MV-4-11 (cell line): ENCODE data around the gene SFT2D2.

Source experiments
- DNase-seq: peaks from one replicate; lab custom pipeline; 2025; lab: John Stamatoyannopoulos, UW

Gene SFT2D2

GRCh38 chr1:168266644-168267186 is 40.9 kb downstream of the SFT2D2 start:
- DNase-seq, result no peak

GRCh38 chr1:168271636-168272035 is 45.8 kb downstream of the SFT2D2 start:
- DNase-seq, result no peak

GRCh38 chr1:168273575-168273974 is 47.8 kb downstream of the SFT2D2 start:
- DNase-seq, result no peak

- no peak for DNase-seq
Measured at GRCh38 chr1:168279253-168279652, 53.4 kb downstream of the SFT2D2 start.

GRCh38 chr1:168280296-168280927 is 54.6 kb downstream of the SFT2D2 start, which contains the start of gene TBX19:
Gene TBX19 (plus strand): TSS chr1:168280877. CDS start chr1:168281091, 214 bp downstream.
- no peak for DNase-seq

GRCh38 chr1:168281603-168282325 is 56.0 kb downstream of the SFT2D2 start:
- no peak for DNase-seq

- no peak for DNase-seq
Measured at GRCh38 chr1:168285521-168285790, 59.7 kb downstream of the SFT2D2 start.

GRCh38 chr1:168285971-168286927 is 60.4 kb downstream of the SFT2D2 start:
- DNase-seq, result no peak

GRCh38 chr1:168287237-168287664 is 61.4 kb downstream of the SFT2D2 start:
- peak; percentile 85 for DNase-seq

- DNase-seq, result no peak
Measured at GRCh38 chr1:168288311-168289052, 62.7 kb downstream of the SFT2D2 start.

GRCh38 chr1:168291222-168291837 is 65.5 kb downstream of the SFT2D2 start:
- DNase-seq, result no peak

- no peak for DNase-seq
Measured at GRCh38 chr1:168293356-168293755, 67.6 kb downstream of the SFT2D2 start.

GRCh38 chr1:168295411-168296114 is 69.8 kb downstream of the SFT2D2 start:
- no peak for DNase-seq

GRCh38 chr1:168297019-168297730 is 71.4 kb downstream of the SFT2D2 start:
- no peak for DNase-seq

- no peak for DNase-seq
Measured at GRCh38 chr1:168298446-168298845, 72.6 kb downstream of the SFT2D2 start.

- DNase-seq, result no peak
Measured at GRCh38 chr1:168300626-168301025, 74.8 kb downstream of the SFT2D2 start.

GRCh38 chr1:168301664-168302320 is 76.0 kb downstream of the SFT2D2 start:
- no peak for DNase-seq
